WERI-Rb-1 (cell line): ENCODE results near the gene ARL13B.
"Not testable (repeated sequence)": the region's sequence is repeated elsewhere in the genome, so short reads cannot be mapped to it uniquely, and the experiment has no call there.

Source experiments
- DNase-seq: peaks from one replicate; pipeline ENCODE4 v3.0.0-alpha.2; 2020
- H3K27ac ChIP-seq: fragments of 250-450 bp; sonication (Bioruptor Pico); 2 replicates; pipeline ENCODE4 v1.5.1; 2020; ENCODE audit warnings: mild to moderate bottlenecking, moderate library complexity
- H3K27me3 ChIP-seq: fragments of 250-450 bp; sonication (Bioruptor Pico); 2 replicates; pipeline ENCODE4 v1.5.1; 2021; ENCODE audit warnings: mild to moderate bottlenecking, low read depth, moderate library complexity; ENCODE audit not compliant: insufficient read depth, severe bottlenecking
- H3K36me3 ChIP-seq: fragments of 250-450 bp; sonication (Bioruptor Pico); 2 replicates; pipeline ENCODE4 v1.5.1; 2020; ENCODE audit warnings: mild to moderate bottlenecking, moderate library complexity
- H3K4me3 ChIP-seq: 2 replicates; pipeline ENCODE4 v1.5.1; 2011; ENCODE audit warnings: low read depth, mild to moderate bottlenecking, control low read depth, low read length
- H3K9me3 ChIP-seq: fragments of 250-450 bp; sonication (Bioruptor Pico); 2 replicates; pipeline ENCODE4 v1.5.1; 2021; ENCODE audit warnings: mild to moderate bottlenecking, moderate library complexity; ENCODE audit not compliant: severe bottlenecking
- CTCF ChIP-seq: IDR thresholded peaks from 2 replicates; pipeline ENCODE4 v1.5.1; 2011; ENCODE audit warnings: low read depth, mild to moderate bottlenecking, control low read depth, inconsistent platforms, low read length

Gene ARL13B

GRCh38 chr3:94071713-94072284 lies 91.8 kb downstream of the ARL13B start:
- Histone ChIP-seq H3K36me3 (peaks cover 4% of the 10 kb centered on the region), H3K4me3 (no peak overlapping the region), H3K9me3 (no peaks in the 10 kb centered on the region), H3K27me3 (no peaks in the 10 kb centered on the region), H3K27ac (no peak overlapping the region)
- TF ChIP-seq CTCF: no peak
- no peak for DNase-seq

GRCh38 chr3:94076055-94076454 lies 96.1 kb downstream of the ARL13B start:
- no peak overlapping the region for H3K27ac ChIP-seq
- TF ChIP-seq CTCF: no peak
- DNase-seq: no peak

GRCh38 chr3:94080552-94080951 lies 100.6 kb downstream of the ARL13B start:
- not testable (repeated sequence) for H3K36me3 ChIP-seq

More at GRCh38 chr3:94076055-94076454, 96.1 kb downstream of the ARL13B start:
- H3K27me3 ChIP-seq: no peaks in the 10 kb centered on the region
- H3K4me3 ChIP-seq: no peak overlapping the region
- no peaks in the 10 kb centered on the region for H3K9me3 ChIP-seq
- no peaks in the 10 kb centered on the region for H3K36me3 ChIP-seq

DNA sequence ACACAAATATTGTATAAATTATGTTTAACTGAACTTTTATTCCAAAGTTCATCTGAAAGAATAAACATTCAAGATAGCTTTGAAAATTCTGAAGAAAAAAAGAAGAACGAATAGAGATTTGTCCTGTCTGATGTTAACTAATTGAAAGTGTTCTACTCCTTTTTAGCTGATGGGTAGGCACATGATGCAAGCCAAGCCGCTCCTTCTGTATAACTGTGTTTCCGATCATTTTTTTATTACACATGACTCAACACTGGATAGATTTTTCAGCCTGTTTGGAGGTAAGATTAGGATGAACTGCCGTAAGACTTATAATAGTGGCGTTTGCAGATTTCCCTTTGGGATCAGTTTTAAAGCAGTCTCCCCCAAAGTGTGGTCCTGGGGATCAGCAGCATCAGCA lies 101.9 kb downstream of the ARL13B start:
- Histone ChIP-seq H3K27ac (no peak overlapping the region), H3K9me3 (no peaks in the 10 kb centered on the region), H3K36me3 (no peaks in the 10 kb centered on the region), H3K27me3 (no peaks in the 10 kb centered on the region), H3K4me3 (no peak overlapping the region)
- DNase-seq: no peak
- TF ChIP-seq CTCF: no peak

More at GRCh38 chr3:94080552-94080951, 100.6 kb downstream of the ARL13B start:
- not testable (repeated sequence) for H3K9me3 ChIP-seq, DNase-seq, H3K4me3 ChIP-seq, H3K27ac ChIP-seq, H3K27me3 ChIP-seq

- TF ChIP-seq CTCF: no peak
- Histone ChIP-seq H3K27ac (no peak overlapping the region), H3K27me3 (no peaks in the 10 kb centered on the region), H3K36me3 (no peaks in the 10 kb centered on the region), H3K9me3 (no peaks in the 10 kb centered on the region), H3K4me3 (no peak overlapping the region)
- no peak for DNase-seq
Observed at GRCh38 chr3:94082391-94082937, 102.5 kb downstream of the ARL13B start.

DNA sequence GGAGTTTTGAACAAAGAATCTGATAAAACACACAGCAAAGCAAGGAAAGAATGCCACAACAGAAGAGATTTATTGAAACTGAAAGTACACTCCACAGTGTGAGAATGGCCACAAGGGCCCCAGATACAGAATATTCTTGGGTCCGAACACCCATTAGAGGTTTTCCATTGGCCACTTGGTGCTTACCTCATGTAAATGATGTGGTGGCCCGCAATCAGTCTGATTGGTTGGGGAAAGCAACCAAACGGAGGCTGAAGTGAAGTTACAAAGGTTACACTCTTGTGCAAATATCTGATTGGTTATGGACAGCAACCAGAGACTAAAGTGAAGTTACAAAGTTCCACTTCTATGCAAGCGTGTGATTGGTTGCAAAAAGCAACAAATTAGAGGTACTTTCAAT lies 103.3 kb downstream of the ARL13B start:
- H3K27ac ChIP-seq: no peak overlapping the region
- H3K9me3 ChIP-seq: no peaks in the 10 kb centered on the region
- DNase-seq: no peak
- H3K27me3 ChIP-seq: no peaks in the 10 kb centered on the region
- H3K4me3 ChIP-seq: no peak overlapping the region
- TF ChIP-seq CTCF: no peak
- H3K36me3 ChIP-seq: no peaks in the 10 kb centered on the region
